NT2/D1 (cell line): Measurements from ENCODE around the gene SPTAN1.

ENCODE experiments used
- SUZ12 ChIP-seq: IDR thresholded peaks from 2 replicates; pipeline ENCODE4 v1.6.1; 2011; ENCODE audit not compliant: insufficient read length, insufficient read depth; ENCODE audit errors: extremely low read depth
- YY1 ChIP-seq: IDR thresholded peaks from 2 replicates; pipeline ENCODE4 v1.6.1; 2011; ENCODE audit not compliant: insufficient read length, insufficient read depth
- ZNF274 ChIP-seq: IDR thresholded peaks from 2 replicates; pipeline ENCODE4 v1.6.1; 2011; ENCODE audit warnings: mild to moderate bottlenecking, low read depth, low read length

DNA sequence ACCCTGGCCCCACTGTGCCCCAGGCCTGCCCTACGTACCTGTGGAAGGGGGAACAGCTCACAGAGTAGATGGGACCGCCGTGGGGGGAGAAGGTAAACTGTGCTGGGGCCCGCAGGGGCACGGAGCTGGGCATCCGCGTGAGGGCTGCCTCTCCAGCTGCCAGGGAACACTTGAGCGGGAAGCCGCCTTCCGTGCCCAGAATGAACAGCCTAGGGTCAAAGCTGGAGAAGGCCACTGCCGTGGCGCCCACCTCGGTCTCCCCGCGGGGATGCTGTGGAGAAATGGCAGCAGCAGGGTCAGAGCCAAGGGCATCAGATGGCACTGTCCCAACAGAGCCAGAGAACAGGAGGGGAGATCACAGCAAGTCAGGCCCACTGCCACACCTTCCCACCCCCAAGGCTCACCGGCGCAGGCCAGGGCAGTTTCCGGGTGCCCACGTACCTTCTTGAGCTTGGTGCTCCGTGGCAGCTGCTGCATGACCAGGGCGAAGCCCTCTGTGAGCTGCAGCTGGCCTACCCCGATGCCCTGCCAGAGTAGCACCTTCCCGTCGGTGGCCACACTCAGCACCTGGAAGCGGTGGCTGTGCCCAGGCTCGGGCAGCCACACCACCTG is 82.4 kb downstream of the SPTAN1 start:
- TF ChIP-seq ZNF274 = no peak
- no peak for TF ChIP-seq YY1
- TF ChIP-seq SUZ12 = no peak
